ENCODE results near the gene MRPL43.
A peak's percentile ranks its signal among the peaks of the same experiment; 100 is the strongest.

The MRPL43 gene

DNA sequence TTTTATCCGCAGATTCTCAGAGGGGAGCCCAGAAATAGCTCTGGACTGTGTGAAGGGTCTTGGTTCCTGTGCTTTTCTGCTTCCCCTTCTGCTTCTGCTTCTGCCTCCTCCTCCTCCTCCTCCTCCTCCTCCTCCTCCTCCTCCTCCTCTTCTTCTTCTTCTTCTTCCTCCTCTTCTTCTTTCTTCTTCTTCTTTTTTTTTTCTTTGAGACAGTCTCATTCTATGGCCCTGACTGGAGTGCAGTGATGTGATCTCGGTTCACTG is 32.1 kb upstream of the MRPL43 start:
- DNase-seq, result no peak

DNA sequence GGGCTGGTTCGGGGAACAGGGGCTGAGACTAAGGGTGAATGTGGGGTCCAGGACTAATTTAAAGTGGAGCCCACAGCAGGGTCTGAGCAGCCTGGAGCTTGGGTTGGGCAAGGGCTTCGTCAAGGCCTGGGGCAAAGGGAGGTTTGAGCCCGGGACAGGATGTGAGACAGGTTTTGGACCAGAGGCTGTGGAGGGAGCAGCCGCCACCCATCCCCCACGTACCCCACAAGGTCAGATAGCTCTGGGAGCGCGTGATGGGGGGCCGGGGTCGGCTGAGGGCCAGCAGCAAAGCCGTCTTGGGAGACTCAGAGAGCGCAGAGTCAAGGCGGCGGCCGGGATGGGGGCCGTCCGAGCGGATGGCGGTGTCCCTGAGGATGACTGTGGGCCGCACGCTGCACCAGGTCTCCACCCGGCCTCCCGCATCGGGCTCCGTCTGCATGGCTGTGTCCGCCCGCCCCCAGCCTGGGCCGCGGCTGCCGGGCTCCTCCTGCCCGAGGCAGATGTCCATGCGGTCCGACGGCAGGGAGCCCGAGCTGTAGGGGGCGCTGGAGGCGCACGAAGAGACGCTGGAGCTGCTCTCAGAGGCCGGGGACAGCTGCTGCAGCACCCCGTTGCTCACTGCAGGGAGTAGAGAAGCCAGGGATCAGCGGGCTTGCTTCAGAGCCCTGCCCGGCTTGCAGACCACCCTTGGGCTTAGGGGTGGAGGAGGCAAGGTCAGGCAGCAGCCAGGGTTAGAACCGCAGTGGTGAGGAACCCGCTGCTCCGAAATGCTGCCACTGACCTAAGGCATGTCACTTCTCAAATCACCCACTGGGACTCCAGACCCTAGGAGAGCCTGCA is 31.5 kb upstream of the MRPL43 start:
- peak; percentile 80 for DNase-seq

DNA sequence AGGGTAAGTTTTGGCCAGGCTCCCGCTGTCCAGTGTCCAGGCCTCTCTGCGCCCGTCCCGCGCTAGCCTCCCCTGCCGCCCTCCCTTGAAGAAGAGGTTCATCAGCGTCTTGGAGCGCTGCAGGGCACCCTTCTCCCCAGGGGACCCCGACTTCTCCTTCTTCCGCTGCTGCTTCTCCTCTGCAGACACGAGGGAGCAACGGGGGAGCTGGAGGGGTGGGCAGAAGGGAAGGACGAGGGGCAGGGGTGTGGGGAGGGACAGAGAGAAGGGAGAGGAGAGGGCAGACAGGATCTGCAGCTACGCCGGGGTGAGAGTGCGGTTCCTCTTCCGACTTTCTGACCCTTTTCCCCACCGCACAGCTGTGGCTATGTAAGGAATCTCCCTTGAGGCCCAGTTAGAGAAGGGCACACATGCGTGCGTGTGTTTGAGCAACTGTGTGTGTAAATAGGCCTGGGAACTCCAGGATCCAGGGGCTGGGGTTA is 30.9 kb upstream of the MRPL43 start:
- no peak for DNase-seq

DNA sequence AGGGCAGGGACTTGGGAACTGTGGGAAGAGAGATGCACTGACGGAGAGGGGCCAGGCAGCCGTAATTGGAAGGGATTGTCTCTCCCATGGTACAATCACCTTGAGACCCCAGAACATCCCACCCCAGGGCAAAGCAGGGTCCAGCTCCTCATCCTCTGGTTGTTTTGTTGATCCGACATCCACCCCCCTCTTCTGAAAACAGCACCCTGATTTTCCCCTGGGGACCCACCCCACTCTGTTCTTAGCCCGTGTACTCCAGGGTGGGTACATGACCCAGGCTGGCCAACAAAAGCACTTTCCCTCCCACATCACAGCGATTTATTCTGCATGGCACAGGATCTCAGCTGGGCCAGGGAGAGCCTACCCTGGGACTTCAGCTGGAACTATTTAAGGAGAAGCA is 29.5 kb upstream of the MRPL43 start:
- no peak for DNase-seq

DNA sequence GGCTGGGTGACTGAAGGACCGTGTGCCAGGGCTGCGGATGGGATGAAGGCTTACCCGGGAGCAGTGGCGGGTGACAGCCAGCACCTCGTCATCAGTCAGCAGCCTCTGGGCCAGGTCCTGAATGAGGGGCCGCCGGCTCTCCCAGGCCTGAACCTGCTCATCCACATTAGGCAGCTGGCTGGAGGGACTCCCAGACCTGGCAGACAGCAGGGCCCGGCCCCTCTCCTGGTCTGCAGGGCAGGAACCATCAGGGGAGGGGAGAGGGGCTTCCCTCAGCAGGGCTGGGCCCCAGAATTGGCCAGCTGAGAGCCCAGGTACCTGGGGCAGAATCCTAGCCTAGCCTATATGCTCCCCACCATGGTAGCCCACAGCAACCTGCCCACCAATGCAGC is 28.3 kb upstream of the MRPL43 start:
- no peak for DNase-seq

DNA sequence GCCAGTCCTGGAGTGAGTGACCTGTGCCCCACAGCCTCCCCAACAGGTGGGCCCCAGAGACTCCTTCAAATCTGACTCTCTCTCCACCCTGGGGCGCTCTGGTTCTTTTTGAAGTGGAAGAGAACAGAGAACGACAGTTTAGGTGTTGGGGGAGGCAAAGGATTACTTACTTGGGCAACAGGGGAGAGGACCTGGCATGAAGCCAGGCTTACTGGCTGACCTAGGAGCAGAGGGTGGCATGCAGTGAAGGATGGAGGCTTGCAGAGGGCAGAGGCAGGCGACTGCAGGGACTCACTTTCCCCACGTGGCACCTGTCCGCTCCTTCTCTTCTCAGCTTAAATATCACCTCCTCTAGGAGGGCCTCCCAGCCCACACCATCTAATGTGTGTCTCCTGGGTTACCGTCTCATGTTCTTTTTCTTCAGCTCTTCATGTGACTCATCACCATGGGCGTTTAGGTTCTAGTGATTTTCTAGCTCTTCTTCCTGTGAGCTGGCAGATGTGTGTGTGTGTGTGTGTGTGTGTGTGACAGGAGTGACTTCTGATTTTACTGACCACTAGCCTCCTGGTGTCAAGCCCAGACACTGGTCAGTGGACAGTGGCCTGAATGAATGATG is 27.8 kb upstream of the MRPL43 start:
- DNase-seq, result peak; percentile 86

DNA sequence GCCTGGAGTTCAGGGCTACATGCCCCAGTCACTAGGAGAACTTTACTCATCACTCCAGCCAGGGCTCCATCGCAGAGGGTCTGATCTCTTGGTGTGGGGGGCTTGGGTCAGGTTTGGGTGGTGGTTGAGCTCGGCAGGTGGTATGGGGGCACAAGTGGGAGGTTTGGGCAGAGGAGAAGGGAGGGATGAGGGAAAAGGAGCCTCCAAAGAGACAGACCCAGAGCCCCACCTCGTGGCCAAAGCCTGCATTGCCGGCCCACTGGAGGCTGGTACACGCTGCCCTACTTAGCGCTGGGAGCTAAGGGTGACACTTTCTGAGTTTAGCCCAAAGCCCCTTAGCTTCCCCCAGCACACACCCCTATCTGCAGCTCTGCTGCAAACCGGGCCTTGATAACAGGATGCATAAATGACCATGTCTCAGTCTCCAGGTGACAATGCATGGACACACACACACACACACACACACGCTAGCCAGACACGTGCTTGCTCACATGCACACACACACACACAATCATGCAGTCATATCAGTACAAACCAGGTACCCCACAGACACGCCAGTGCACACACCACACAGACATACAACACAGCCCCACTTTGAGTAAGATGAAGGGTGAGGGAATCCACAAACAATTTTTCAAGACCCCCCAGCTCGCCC is 27.1 kb upstream of the MRPL43 start:
- DNase-seq, result peak; percentile 66

DNA sequence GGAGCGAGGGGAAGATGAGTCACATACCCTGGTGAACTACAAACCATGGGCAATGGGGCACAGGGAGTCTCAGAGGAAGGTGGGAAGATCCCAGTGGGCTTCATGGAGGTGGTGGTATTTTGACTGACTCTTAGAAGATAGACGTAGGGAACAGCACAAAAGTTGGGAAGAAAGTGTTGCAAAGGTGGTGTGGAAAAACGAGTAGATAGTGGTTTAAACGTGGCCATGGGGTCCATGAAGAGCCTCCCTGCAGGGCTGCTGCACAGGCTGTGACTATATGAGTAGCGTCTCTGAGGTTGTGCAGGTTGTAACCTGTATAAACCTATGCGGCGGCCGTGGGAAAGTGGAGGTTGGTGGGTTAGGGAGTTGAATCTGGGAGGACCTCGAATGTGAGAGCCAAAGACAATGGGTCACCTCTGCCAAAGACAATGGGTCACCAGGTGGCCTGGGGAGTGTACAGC is 26.1 kb upstream of the MRPL43 start:
- DNase-seq, result no peak

DNA sequence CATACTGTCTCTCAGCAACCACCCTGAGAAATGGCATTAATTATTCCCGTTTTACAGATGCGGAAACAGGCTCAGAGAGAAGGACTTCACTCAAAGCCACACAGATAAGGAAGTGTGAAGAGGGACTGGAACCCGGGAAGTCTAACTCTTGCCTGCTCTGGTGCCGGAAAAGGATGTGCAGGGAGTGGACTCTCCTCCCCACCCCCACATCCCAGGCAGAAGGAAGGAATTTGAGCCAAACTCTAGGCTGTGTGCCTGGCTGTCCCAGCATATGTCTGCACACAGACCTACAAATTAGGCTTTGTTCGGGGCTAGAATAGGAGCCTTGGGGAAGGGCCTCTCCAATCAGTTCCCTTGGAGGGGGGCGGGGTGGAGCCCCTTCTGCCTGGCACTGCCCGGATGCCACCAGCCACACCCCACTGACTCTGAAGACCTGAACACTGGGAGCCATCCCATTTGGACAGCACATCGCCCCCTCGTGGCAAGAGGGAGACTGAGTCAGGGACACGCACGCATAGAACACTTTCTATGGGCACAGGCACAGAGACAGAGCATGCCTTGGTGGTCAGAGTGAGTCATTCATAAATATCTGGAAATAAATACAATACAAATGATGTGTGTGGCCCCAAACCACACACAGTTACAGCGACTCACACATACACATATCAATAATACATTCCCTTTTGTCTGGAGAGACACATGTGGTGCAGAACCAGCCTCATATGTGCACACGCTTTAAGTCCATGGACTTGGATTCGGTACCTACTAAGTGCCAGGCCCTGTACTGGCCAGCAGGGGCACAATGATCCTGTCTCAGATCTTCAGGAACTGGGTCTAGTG is 25.4 kb upstream of the MRPL43 start:
- DNase-seq, result peak; percentile 96

DNA sequence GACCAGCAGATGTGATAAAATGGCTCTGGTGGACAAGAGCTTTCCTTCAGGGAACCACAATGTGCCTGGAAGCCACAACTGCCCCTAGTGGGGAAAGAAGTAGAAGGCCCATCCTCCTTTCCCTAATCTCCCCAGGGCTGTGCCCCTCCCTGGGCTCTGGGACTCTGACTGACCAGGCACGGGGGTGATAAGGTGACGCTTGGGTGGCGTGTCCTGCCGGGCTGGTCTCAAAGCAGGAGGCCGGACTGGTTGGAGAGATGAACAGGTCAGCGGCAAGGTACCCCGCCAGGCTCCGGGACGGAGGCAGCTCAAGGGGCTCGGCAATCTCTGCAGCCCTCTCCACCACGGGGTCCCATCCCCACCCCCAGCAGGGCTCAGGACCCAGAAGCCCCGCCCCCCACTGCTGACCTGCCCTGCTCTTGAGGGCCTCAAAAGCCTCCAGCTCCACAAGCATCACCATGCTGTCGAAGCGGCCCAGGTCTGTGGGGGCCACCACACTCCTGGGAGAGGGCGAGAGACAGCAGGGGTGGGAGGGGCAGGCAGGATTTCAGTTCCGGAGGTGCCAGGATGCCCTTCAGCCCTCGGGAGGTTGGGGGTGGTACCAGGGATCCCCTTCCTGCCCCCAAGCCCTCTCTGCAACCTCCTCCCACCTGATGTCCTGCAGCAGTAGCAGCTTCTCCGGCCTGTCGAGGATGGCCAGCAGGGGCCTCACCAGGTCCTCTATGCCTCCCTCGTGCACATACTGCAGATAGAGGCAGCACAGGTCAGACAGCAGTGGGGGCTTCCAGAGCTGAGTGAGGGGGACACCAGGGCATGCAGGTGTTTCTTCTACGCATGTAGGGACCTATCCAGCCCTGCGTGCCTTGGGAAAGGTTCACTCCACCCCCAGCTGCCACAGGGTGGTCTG is 24.5 kb upstream of the MRPL43 start:
- DNase-seq, result no peak

DNA sequence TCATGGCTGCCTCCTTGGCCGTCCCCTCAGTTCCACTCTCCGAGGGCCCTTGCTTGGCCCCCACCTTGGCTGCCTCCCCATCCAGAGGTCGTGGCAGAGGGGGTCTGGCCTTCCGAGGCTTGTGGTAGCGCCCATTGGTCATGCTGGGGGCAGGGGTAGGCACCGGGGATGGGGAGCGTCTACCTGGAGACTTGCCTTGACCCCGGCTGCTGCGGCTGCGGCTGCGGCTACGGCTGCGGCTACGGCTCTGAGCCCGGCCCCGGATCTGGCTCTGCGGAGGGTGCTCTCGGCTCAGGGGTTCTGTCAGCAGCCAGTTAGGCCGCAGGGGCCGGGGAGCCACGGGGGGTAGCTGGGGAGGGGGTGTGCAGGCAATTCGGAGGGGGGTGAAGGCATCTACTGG is 23.0 kb upstream of the MRPL43 start:
- DNase-seq, result no peak

DNA sequence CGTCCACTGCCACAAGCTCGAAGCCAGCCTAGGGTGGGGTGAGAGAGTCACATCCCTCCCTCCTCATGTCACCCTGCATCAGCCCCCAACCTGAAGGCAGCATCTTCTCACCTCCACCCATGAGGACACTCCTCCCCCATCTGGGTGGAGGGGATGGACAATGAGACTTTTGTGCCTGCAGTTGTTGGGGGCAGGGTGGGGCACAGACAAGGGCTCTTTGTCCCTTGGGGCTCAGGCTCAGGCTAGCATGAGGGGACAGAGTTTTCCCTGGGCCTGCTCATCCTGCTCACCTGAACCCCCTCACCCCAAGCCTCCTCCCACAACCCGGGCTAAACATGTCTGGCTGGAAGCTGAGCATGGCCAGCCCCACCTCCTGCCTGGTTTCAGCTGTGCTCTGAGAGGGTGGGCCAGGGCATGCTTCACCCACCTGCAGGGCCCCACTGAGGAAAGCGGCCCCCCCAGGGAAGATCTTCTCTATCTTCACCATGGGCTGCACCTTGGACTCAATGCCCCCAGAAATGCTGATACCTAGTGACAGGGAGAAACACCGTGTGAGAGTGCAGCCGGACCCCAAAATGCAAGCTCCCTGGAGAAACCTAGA is 21.6 kb upstream of the MRPL43 start:
- DNase-seq, result no peak

DNA sequence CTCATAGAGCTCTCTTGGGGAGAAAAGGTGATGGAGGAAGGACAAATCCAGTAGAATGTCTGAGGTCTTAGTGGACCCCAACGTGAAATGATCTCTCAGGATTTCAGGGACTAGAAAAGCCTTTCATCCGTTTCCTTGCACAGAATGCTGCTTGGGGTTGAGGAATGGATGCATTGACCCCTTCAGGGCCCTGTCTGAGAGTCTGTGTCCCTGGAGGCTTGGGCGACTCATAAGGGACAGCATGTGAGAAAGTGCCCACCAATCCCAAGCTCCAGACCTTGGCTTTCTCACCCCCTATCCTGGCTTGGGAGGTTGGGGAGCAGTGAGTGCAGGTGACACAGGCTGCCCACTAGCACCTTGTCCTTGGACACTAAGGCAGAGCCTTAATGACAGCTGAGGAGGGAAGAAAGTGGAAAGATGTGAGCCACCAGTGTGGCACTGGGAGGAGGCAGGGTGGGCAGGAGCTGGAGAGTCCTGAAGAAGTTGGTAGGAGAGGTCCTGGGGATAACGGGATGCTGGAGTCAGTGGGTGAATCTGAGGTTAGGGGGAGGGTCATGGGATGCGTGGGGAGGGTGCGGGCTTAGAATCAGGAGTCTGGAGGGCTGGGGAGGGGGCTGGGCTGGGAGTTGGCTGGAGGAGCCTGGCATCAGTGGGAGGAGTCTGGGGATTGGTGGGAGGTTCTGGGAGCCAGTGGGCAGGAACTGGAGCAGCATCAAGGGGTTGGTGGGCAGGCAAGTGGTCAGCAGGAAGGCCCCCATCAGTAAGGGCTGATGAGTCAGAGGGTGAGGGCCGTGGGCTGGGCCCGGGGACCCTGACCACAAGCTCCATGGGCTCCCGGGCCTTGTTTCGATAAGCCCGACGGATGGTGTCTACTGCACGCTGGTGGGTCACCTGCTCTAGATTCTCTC is 20.9 kb upstream of the MRPL43 start:
- peak; percentile 56 for DNase-seq

DNA sequence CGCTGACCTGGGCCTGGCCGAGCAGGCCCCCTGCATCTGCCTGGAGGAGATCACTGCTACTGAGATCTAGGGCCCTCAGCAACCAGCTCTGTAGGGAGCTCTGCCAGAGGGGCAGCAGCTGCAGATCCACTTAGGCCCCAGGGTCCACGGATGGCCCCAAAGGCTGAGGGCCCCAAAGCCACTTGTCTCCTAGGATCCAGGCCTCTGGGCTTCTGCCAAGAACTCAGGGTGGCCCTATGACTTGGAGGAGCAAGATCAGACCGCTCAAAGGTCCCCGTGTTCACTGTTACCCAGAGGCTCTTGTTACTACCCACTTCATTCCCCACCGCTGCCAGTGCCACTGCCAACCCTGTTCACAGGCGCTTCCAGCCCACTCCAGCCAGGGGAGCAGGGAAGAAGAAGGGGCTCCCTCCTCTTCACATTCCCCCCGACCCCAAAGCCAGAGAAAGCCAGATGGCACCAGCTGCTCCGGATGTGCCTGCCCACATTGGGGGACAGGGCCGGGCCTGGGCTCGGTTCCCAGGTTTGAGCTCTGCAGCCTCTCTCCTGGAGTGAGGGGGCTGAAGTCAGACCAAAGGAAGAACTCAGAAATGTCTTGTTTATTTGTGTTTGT is 19.9 kb upstream of the MRPL43 start:
- no peak for DNase-seq

DNA sequence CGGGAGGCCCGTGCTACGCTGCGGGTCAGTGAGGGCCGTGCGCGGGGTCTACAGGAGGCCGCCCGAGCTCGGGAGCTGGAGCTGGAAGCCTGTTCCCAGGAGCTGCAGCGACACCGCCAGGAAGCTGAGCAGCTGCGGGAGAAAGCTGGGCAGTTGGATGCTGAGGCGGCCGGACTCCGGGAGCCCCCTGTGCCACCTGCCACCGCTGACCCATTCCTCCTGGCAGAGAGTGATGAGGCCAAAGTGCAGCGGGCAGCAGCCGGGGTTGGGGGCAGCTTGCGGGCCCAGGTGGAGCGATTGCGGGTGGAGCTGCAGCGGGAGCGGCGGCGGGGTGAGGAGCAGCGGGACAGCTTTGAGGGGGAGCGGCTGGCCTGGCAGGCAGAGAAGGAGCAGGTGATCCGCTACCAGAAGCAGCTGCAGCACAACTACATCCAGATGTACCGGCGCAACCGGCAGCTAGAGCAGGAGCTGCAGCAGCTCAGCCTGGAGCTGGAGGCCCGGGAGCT is 19.3 kb upstream of the MRPL43 start:
- DNase-seq, result no peak

DNA sequence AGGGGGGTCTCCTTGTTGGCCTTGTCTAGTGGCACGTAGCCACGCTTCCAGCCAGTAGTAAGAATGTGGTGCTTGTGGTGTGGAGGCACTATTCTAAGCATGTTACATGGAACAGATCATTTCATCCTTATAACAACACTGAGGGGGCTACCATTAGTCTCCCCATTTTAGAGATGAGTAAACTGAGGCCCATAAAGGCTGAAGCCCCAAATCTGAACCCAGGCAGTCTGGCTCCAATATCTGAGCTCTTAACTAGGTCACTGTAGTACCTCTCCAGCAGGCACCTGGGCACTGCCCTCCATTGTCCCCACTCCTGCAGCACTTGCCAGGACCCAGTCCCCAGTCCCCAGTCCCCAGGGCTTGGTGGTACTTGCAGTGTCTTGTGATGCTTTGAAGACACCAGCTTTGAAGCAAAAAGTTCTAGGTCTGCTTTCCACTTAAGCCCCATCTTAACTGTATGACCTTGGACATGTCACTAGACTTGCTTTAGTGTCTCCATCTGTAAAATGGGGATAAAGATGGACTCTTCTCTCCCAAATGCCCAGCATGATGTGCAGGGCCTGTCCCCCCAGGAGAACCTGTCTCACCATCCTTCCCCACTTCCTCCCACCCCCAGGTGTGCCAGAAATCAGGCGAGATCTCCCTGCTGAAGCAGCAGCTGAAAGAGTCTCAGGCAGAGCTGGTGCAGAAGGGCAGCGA is 18.7 kb upstream of the MRPL43 start:
- DNase-seq, result no peak

DNA sequence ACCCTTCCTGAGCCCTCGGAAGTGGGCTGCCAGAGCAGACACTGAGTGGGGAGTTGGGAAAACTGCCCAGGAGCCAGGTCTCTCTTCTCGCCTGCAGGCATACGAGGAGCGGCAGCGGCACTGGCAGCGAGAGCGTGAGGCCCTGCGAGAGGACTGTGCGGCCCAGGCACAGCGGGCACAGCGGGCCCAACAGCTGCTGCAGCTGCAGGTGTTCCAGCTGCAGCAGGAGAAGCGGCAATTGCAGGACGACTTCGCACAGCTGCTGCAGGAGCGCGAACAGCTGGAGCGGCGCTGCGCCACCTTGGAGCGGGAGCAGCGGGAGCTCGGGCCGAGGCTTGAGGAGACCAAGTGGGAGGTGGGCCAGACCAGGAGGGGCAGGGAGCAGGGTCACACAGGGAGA is 18.1 kb upstream of the MRPL43 start:
- DNase-seq, result no peak

DNA sequence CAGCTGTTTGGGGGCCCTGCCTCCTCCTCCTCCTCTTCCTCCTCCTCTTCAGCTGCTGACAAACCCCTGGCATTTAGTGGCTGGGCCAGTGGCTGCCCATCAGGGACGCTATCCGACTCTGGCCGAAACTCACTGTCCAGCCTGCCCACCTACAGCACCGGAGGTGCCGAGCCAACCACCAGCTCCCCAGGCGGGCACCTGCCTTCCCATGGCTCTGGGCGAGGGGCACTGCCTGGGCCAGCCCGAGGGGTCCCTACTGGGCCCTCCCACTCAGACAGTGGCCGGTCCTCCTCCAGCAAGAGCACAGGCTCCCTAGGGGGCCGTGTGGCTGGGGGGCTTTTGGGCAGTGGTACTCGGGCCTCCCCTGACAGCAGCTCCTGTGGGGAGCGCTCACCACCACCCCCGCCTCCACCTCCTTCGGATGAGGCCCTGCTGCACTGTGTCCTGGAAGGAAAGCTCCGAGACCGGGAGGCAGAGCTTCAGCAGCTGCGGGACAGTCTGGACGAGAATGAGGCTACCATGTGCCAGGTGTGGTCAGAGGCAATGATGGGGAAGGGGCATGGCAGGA is 16.4 kb upstream of the MRPL43 start:
- DNase-seq, result no peak

DNA sequence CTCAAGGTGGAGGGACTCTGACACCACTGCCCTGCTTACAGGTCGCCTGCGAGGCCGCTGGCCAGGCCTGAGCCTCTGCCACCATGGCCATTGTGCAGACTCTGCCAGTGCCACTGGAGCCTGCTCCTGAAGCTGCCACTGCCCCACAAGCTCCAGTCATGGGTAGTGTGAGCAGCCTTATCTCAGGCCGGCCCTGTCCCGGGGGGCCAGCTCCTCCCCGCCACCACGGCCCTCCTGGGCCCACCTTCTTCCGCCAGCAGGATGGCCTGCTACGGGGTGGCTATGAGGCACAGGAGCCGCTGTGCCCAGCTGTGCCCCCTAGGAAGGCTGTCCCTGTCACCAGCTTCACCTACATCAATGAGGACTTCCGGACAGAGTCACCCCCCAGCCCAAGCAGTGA is 15.2 kb upstream of the MRPL43 start:
- no peak for DNase-seq

Measured in fibroblast of skin of scalp (primary cell).